Neuronal stem cell (in vitro differentiated cells): ENCODE results near the gene HMGN1. TPM values are rescaled to one million over a fixed set of nuclear protein-coding genes. Genes with fewer than 3 reads are reported as not detected.

Experiments
- DNase-seq: peaks from one replicate; pipeline ENCODE4 v3.0.0-alpha.2; 2013; ENCODE audit warnings: low spot score
- H2AFZ ChIP-seq: one replicate; pipeline ENCODE4 v1.6.1; 2013; ENCODE audit warnings: mild to moderate bottlenecking, low read length, inconsistent platforms
- H2AK5ac ChIP-seq: 2 replicates; pipeline ENCODE4 v1.6.1; 2013; ENCODE audit warnings: low read depth, mild to moderate bottlenecking, inconsistent platforms, low read length, moderate library complexity, mixed read lengths
- H2BK120ac ChIP-seq: 2 replicates; pipeline ENCODE4 v1.6.1; 2013; ENCODE audit warnings: low read depth, mild to moderate bottlenecking, inconsistent platforms, low read length, moderate library complexity, mixed read lengths
- H2BK12ac ChIP-seq: one replicate; pipeline ENCODE4 v1.6.1; 2013; ENCODE audit warnings: low read length, inconsistent platforms
- H2BK15ac ChIP-seq: 2 replicates; pipeline ENCODE4 v1.6.1; 2013; ENCODE audit warnings: mild to moderate bottlenecking, low read length, inconsistent platforms, mixed read lengths
- H2BK5ac ChIP-seq: one replicate; pipeline ENCODE4 v1.6.1; 2013; ENCODE audit warnings: inconsistent platforms, mild to moderate bottlenecking, low read length, moderate library complexity
- H3K14ac ChIP-seq: one replicate; pipeline ENCODE4 v1.6.1; 2013; ENCODE audit warnings: low read length, inconsistent platforms
- H3K18ac ChIP-seq: 2 replicates; pipeline ENCODE4 v1.6.1; 2013; ENCODE audit warnings: low read length, inconsistent platforms
- H3K23ac ChIP-seq: 2 replicates; pipeline ENCODE4 v1.6.1; 2013; ENCODE audit warnings: low read depth, mild to moderate bottlenecking, mixed read lengths, low read length, inconsistent platforms; ENCODE audit not compliant: poor library complexity
- H3K27ac ChIP-seq: replicated peaks from 3 replicates; pipeline ENCODE4 v1.5.1; 2013; ENCODE audit warnings: low read length, inconsistent platforms
- H3K27me3 ChIP-seq, 3 experiments: 2 replicates each; pipeline ENCODE4 v1.6.1; 2013; ENCODE audit warnings: low read length in 3 of 3, mild to moderate bottlenecking in 2 of 3, inconsistent platforms in 1 of 3, low read depth in 1 of 3, mixed read lengths in 1 of 3, moderate library complexity in 1 of 3; ENCODE audit not compliant: control insufficient read depth in 3 of 3, insufficient read depth in 3 of 3
- H3K36me3 ChIP-seq, 2 donors: replicated peaks in 1 of 2; 2 replicates each; pipeline ENCODE4 v1.6.1; 2013; ENCODE audit warnings: low read length in 2 of 2; ENCODE audit not compliant: control insufficient read depth in 2 of 2, insufficient read depth in 2 of 2
- H3K4ac ChIP-seq: 2 replicates; pipeline ENCODE4 v1.6.1; 2013; ENCODE audit warnings: inconsistent platforms, mild to moderate bottlenecking, low read length, moderate library complexity
- H3K4me1 ChIP-seq, 2 donors: 1 replicate in 1 of 2; 2 replicates in 1 of 2; pipeline ENCODE4 v1.6.1; 2013; ENCODE audit warnings: low read length in 2 of 2, low read depth in 1 of 2; ENCODE audit not compliant: control insufficient read depth in 2 of 2, insufficient read depth in 1 of 2
- H3K4me2 ChIP-seq: one replicate; pipeline ENCODE4 v1.6.1; 2013; ENCODE audit warnings: mild to moderate bottlenecking, low read length, inconsistent platforms; ENCODE audit not compliant: insufficient read depth, poor library complexity, severe bottlenecking
- H3K4me3 ChIP-seq, 2 donors: 2 replicates each; pipeline ENCODE4 v1.5.1; 2013; ENCODE audit warnings: low read length in 2 of 2, mild to moderate bottlenecking in 2 of 2, inconsistent platforms in 1 of 2, moderate library complexity in 1 of 2
- H3K79me1 ChIP-seq: one replicate; pipeline ENCODE4 v1.6.1; 2013; ENCODE audit warnings: low read depth, mild to moderate bottlenecking, inconsistent platforms, low read length, moderate library complexity
- H3K9ac ChIP-seq: one replicate; pipeline ENCODE4 v1.6.1; 2013; ENCODE audit warnings: mild to moderate bottlenecking, low read depth, low read length, inconsistent platforms; ENCODE audit not compliant: poor library complexity
- H3K9me3 ChIP-seq, 2 donors: replicated peaks in 1 of 2; 2 replicates each; pipeline versions ENCODE3 to v1.6.1; 2013; ENCODE audit warnings: low read length in 2 of 2, mild to moderate bottlenecking in 2 of 2, inconsistent platforms in 1 of 2, low read depth in 1 of 2, mixed read lengths in 1 of 2, moderate library complexity in 1 of 2; ENCODE audit not compliant: control insufficient read depth in 2 of 2, insufficient read depth in 1 of 2
- H4K8ac ChIP-seq: one replicate; pipeline ENCODE4 v1.6.1; 2013; ENCODE audit warnings: low read depth, mild to moderate bottlenecking, inconsistent platforms, low read length, moderate library complexity
- H4K91ac ChIP-seq: one replicate; pipeline ENCODE4 v1.6.1; 2013; ENCODE audit warnings: low read length, low read depth, mild to moderate bottlenecking, inconsistent platforms; ENCODE audit not compliant: poor library complexity
- WGBS, 2 donors: extraction: QIAGEN DNeasy Blood & Tissue Kit; methylation state at CpG; one replicate each; pipeline ENCODE4 v1.1.7; 2013; ENCODE audit warnings: missing lambda C conversion rate in 2 of 2, mixed read lengths in 1 of 2; ENCODE audit not compliant: insufficient read length in 2 of 2, insufficient replicate concordance in 1 of 2; ENCODE audit errors: extremely low coverage in 2 of 2; 5-methylcytosine and 5-hydroxymethylcytosine counted together
- polyA plus RNA-seq, 2 experiments: library from polyadenylated mRNA; stranded (reverse); fragments of 200-250 nt; gene quantifications; one replicate each; pipeline ENCODE4 v1.2.3, GENCODE V29; 2013

Gene HMGN1, protein sequence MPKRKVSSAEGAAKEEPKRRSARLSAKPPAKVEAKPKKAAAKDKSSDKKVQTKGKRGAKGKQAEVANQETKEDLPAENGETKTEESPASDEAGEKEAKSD
- 572 TPM for polyA plus RNA-seq (2013, experiment 1 of 2)
- 584 TPM for polyA plus RNA-seq (2013, experiment 2 of 2)

- DNase-seq: peak; percentile 88
- peak within 1 kb of the TSS; percentile 88 for H2BK120ac ChIP-seq
These were observed at the start of gene HMGN1 for GRCh38 chr21:39348355-39349210. Gene HMGN1 (minus strand): TSS chr21:39349088. CDS start chr21:39348917, 171 bp downstream.

DNA sequence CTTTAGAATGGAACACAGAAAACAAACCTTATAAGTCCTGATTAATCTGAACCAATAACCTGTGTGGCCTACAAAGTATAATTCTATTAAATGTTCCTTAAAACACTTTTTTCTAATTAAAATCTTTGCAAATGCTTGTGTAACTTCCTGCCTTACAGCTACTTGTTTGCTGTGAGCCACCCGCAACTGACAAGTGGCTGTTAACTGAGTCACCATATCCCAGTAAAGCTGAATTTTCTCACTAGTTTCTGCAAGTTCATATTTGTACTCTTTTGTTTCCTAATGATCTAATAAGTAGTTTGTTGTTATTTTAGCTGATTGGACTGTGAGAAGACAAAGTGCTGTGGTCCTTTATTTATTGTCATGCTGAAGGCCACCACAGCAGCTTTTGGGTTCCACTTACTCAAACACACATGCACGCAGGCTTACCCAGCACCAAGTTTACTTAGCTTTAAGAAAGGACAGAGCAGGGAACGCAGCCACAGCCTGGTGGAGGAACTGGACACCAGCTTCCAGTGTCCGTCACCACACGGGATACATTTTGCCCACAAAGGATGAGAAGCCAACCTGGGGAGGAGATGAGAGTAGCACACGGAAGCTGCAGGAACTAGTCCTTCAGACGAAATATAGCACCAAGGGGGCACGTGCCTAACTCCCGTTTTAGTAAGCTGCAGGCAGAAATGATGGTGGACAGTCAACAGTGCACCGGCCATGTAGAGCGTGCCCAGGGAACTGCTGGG, 48.9 kb upstream of the HMGN1 start:
- no peak overlapping the region for H2AFZ ChIP-seq
- no peak overlapping the region for H3K4me3 ChIP-seq
- no peaks in the 10 kb centered on the region for H3K9me3 ChIP-seq
- no peak overlapping the region for H3K27ac ChIP-seq
- H3K4me2 ChIP-seq: no peak overlapping the region
- H3K23ac ChIP-seq: no peak overlapping the region
- H4K91ac ChIP-seq: no peak overlapping the region
- no peaks in the 10 kb centered on the region for H3K27me3 ChIP-seq
- no peak overlapping the region for H3K14ac ChIP-seq
- no peak overlapping the region for H3K4ac ChIP-seq
- H3K4me1 ChIP-seq: peaks cover 0 to 2% of the 10 kb centered on the region in 2 donors
- no CpG with 5 or more reads among the region's 11 CpGs for WGBS, 2 donors
- no peak overlapping the region for H3K9ac ChIP-seq
- H3K79me1 ChIP-seq: no peaks in the 10 kb centered on the region
- H3K18ac ChIP-seq: no peak overlapping the region
- DNase-seq: no peak
- H2BK15ac ChIP-seq: no peak overlapping the region
- H4K8ac ChIP-seq: no peak overlapping the region
- no peak overlapping the region for H2BK12ac ChIP-seq
- H2BK5ac ChIP-seq: no peak overlapping the region
- no peak overlapping the region for H2BK120ac ChIP-seq
- H3K36me3 ChIP-seq: peaks cover 10 to 46% of the 10 kb centered on the region in 2 donors
- no peak overlapping the region for H2AK5ac ChIP-seq

More at GRCh38 chr21:39348355-39349210, at the start of gene HMGN1:
- Histone ChIP-seq H2BK5ac (peak within 1 kb of the TSS; percentile 88), H3K4me1 (peaks cover 4 to 20% of the 10 kb centered on the region in 2 donors), H2BK15ac (peak within 1 kb of the TSS; percentile 9), H3K27me3 (no peaks in the 10 kb centered on the region), H2AK5ac (peak within 1 kb of the TSS; percentile 99), H3K79me1 (no peaks in the 10 kb centered on the region), H3K9ac (peak within 1 kb of the TSS; percentile 98), H3K18ac (peak within 1 kb of the TSS; percentile 98), H2AFZ (peak within 1 kb of the TSS; percentile 92), H4K8ac (peak within 1 kb of the TSS; percentile 89), H2BK12ac (peak within 1 kb of the TSS; percentile 5), H3K27ac (peak within 1 kb of the TSS; percentile 99), H3K4ac (peak within 1 kb of the TSS; percentile 97), H3K23ac (peak within 1 kb of the TSS; percentile 94), H3K4me2 (peak within 1 kb of the TSS; percentile 76), H3K4me3 (peak within 1 kb of the TSS; percentile 95 to 100), H3K14ac (peak within 1 kb of the TSS; percentile 78), H3K36me3 (peaks cover 15 to 46% of the 10 kb centered on the region in 2 donors), H3K9me3 (no peaks in the 10 kb centered on the region), H4K91ac (peak within 1 kb of the TSS; percentile 89)
- no CpG with 5 or more reads among the region's 116 CpGs for WGBS, 2 donors

DNA sequence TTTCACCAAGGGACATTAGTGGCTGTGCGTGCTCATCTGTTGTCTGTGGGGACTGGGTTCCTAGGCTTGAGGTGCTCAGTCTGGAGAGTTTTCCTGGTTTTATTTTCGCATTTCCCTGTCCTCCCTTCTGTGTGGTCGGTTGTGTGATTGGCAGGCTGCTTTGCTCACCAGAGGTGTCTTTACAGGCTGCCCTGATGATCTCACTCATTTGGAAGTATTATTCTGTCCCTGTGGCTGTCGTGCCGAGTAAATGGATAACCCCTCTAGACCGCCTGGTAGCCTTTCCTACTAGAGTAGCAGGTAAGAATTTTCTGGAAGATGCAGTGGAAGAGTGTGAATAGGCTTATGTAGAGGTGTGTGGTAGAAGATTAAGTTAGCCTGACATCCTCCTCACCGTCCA, 44.1 kb upstream of the HMGN1 start:
- Histone ChIP-seq H3K27ac (peak overlapping the region; percentile 24), H3K23ac (no peak overlapping the region), H3K79me1 (peaks cover 4% of the 10 kb centered on the region), H2AK5ac (no peak overlapping the region), H2BK120ac (no peak overlapping the region), H3K4ac (no peak overlapping the region), H3K9me3 (no peaks in the 10 kb centered on the region), H2BK5ac (no peak overlapping the region), H3K27me3 (no peaks in the 10 kb centered on the region), H3K36me3 (peaks cover 9 to 66% of the 10 kb centered on the region in 2 donors), H4K8ac (no peak overlapping the region), H3K4me3 (no peak overlapping the region), H2AFZ (no peak overlapping the region), H4K91ac (no peak overlapping the region), H2BK12ac (no peak overlapping the region), H3K4me1 (peaks cover 0 to 22% of the 10 kb centered on the region in 2 donors), H3K14ac (no peak overlapping the region), H3K18ac (no peak overlapping the region), H2BK15ac (no peak overlapping the region), H3K9ac (no peak overlapping the region), H3K4me2 (no peak overlapping the region)
- DNase-seq: no peak
- no CpG with 5 or more reads among the region's 7 CpGs for WGBS, 2 donors
